GM20000 (cell line): Measurements from ENCODE around the gene TBX3.

Experiments used
- DNase-seq: peaks from one replicate; pipeline ENCODE4 v3.0.0; 2012; ENCODE audit warnings: low spot score
- CTCF ChIP-seq: IDR thresholded peaks from 2 replicates; pipeline ENCODE4 v1.5.1; 2012; ENCODE audit warnings: mild to moderate bottlenecking, control low read depth; ENCODE audit errors: extremely low read depth, missing control alignments

TBX3 gene

GRCh38 chr12:114681116-114681871 is 2.7 kb downstream of the TBX3 start:
- DNase-seq = no peak
- no peak for TF ChIP-seq CTCF

GRCh38 chr12:114680604-114681069 is 3.3 kb downstream of the TBX3 start:
- no peak for DNase-seq
- TF ChIP-seq CTCF = no peak

GRCh38 chr12:114679942-114680341 is 4.0 kb downstream of the TBX3 start:
- no peak for DNase-seq
- no peak for TF ChIP-seq CTCF

GRCh38 chr12:114679452-114679875 is 4.5 kb downstream of the TBX3 start:
- no peak for DNase-seq
- no peak for TF ChIP-seq CTCF

GRCh38 chr12:114678718-114679117 is 5.3 kb downstream of the TBX3 start:
- TF ChIP-seq CTCF = no peak
- no peak for DNase-seq

- DNase-seq = no peak
- TF ChIP-seq CTCF = no peak
Measured at GRCh38 chr12:114678028-114678427, 5.9 kb downstream of the TBX3 start.

- no peak for TF ChIP-seq CTCF
- DNase-seq = no peak
Measured at GRCh38 chr12:114676142-114676741, 7.7 kb downstream of the TBX3 start.
